IPS-11a (cell line): ENCODE results near the gene ZDHHC7.

Experiments used
- H3K4me3 ChIP-seq: one replicate; pipeline ENCODE4 v1.5.1; 2013; ENCODE audit warnings: low read depth, low read length, control low read depth

ZDHHC7 gene

GRCh38 chr16:84970447-84971127 is 40.7 kb downstream of the ZDHHC7 start:
- H3K4me3 ChIP-seq = no peak overlapping the region

- H3K4me3 ChIP-seq = no peak overlapping the region
Measured at GRCh38 chr16:84967828-84968227, 43.5 kb downstream of the ZDHHC7 start.

- H3K4me3 ChIP-seq = no peak overlapping the region
Measured at GRCh38 chr16:84965428-84966415, 45.6 kb downstream of the ZDHHC7 start.

- H3K4me3 ChIP-seq = no peak overlapping the region
Measured at GRCh38 chr16:84964386-84965128, 46.8 kb downstream of the ZDHHC7 start.

- H3K4me3 ChIP-seq = no peak overlapping the region
Measured at GRCh38 chr16:84963066-84963465, 48.3 kb downstream of the ZDHHC7 start.

- no peak overlapping the region for H3K4me3 ChIP-seq
Measured at GRCh38 chr16:84960942-84961341, 50.4 kb downstream of the ZDHHC7 start.

GRCh38 chr16:84959784-84960417 is 51.4 kb downstream of the ZDHHC7 start:
- H3K4me3 ChIP-seq = no peak overlapping the region

- H3K4me3 ChIP-seq = no peak overlapping the region
Measured at GRCh38 chr16:84959045-84959576, 52.2 kb downstream of the ZDHHC7 start.

GRCh38 chr16:84957792-84958191 is 53.5 kb downstream of the ZDHHC7 start:
- no peak overlapping the region for H3K4me3 ChIP-seq

GRCh38 chr16:84957192-84957591 is 54.1 kb downstream of the ZDHHC7 start:
- H3K4me3 ChIP-seq = no peak overlapping the region

GRCh38 chr16:84955427-84955826 is 55.9 kb downstream of the ZDHHC7 start:
- H3K4me3 ChIP-seq = no peak overlapping the region

GRCh38 chr16:84953190-84953746 is 58.1 kb downstream of the ZDHHC7 start:
- no peak overlapping the region for H3K4me3 ChIP-seq

- no peak overlapping the region for H3K4me3 ChIP-seq
Measured at GRCh38 chr16:84952335-84953189, 58.8 kb downstream of the ZDHHC7 start.

GRCh38 chr16:84950906-84951305 is 60.4 kb downstream of the ZDHHC7 start:
- no peak overlapping the region for H3K4me3 ChIP-seq

- H3K4me3 ChIP-seq = no peak overlapping the region
Measured at GRCh38 chr16:84949772-84950436, 61.4 kb downstream of the ZDHHC7 start.

- H3K4me3 ChIP-seq = no peak overlapping the region
Measured at GRCh38 chr16:84948851-84949610, 62.3 kb downstream of the ZDHHC7 start.

GRCh38 chr16:84947996-84948850 is 63.1 kb downstream of the ZDHHC7 start:
- no peak overlapping the region for H3K4me3 ChIP-seq
